Esophagus squamous epithelium (tissue), 4 donors: Measurements from ENCODE around the gene TCIRG1.

ENCODE experiments used
- POLR2A ChIP-seq, 4 donors: fragments of 450-650 bp; IDR thresholded peaks; one replicate each; pipeline ENCODE4 v1.6.1; 2017; ENCODE audit warnings: antibody characterized with exemption in 4 of 4, mild to moderate bottlenecking in 4 of 4, moderate library complexity in 3 of 4
- TF ChIP-seq, protein P1 (sequence below), 6 experiments: fragments of 450-650 bp in 4 of 6; fragments of 200-600 bp in 2 of 6; sonication (generic) in 2 of 6; IDR thresholded peaks; one replicate each; pipeline ENCODE4 v1.5.1; 2016 to 2019; ENCODE audit warnings: antibody characterized with exemption in 6 of 6, mild to moderate bottlenecking in 4 of 6, moderate library complexity in 4 of 6

DNA sequence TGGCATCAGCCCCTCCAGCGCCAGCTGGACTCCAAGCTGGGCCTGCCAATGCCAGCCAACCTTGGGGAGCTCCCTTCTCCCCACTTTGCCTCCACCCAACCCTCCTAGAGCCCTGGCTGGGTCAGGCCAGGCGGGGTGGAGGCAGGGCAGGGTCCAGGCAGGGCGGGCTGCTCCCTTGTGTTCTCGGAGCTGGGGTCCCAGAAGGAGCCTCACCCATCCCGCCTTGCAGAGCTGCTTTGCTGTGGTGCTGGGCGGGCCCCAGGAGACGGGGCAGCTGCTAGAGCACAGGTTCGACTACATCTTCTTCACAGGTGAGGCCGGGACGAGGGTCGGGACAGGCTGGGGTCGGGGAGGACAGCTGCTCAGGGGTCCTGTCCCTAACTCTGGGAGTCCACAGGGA is 19.3 kb upstream of the TCIRG1 start:
- TF ChIP-seq, protein P1, sequence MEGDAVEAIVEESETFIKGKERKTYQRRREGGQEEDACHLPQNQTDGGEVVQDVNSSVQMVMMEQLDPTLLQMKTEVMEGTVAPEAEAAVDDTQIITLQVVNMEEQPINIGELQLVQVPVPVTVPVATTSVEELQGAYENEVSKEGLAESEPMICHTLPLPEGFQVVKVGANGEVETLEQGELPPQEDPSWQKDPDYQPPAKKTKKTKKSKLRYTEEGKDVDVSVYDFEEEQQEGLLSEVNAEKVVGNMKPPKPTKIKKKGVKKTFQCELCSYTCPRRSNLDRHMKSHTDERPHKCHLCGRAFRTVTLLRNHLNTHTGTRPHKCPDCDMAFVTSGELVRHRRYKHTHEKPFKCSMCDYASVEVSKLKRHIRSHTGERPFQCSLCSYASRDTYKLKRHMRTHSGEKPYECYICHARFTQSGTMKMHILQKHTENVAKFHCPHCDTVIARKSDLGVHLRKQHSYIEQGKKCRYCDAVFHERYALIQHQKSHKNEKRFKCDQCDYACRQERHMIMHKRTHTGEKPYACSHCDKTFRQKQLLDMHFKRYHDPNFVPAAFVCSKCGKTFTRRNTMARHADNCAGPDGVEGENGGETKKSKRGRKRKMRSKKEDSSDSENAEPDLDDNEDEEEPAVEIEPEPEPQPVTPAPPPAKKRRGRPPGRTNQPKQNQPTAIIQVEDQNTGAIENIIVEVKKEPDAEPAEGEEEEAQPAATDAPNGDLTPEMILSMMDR (IDR thresholded peaks at IDR 0.05), result no peak
- no peak for TF ChIP-seq POLR2A (IDR thresholded peaks at IDR 0.05)
